Superior temporal gyrus (tissue), 1 donor: Measurements from ENCODE around the gene VSNL1.
A peak's percentile ranks its signal among the peaks of the same experiment; 100 is the strongest.

Experiments
- DNase-seq: peaks from one replicate; pipeline ENCODE4 v3.0.0-alpha.2; 2016; ENCODE audit errors: extremely low spot score

Gene VSNL1

GRCh38 chr2:17644997-17645720, 104.7 kb downstream of the VSNL1 start:
- no peak for DNase-seq

- peak; percentile 90 for DNase-seq
These were observed 105.6 kb downstream of the VSNL1 start for GRCh38 chr2:17646081-17646554.

DNA sequence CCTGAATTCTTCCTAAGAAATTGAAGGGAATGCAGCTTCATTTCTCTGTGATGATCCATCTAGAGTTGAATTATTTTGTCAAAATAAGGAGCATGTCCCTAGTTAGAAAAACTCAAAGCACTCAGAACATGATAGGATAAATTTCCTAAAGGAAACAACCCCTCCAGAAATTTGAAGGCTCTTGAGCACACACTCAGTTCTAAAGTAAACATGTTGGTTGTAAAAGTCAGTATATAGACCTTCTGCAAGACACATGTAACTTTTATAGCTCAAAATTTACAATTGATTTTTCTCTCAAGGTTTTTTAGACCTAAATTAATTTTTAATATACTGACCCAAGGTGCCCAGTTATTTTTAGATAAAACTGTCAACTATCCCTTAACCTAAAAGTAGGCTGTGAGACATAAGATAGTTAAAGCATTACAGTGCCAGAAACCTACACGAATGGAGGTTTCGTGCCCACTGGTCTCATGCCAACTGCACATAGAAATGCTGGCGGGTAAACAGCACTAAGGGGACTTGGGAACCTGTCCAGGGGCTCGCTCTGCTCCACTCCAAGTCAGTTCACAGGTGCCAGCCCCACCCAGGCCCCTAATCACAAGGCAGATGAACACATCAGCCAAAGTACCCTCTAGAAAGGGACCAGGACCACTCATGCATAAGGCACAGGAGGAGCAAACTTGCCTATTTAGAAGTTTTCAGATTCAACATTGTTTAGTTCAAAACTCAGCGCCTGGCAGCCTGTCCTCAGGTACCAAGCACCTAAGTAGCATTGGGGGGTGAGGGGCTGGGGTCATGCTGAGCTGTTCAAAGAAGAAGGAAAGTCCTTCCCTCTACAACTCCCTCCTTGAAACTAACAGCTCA, 106.6 kb downstream of the VSNL1 start:
- no peak for DNase-seq

DNA sequence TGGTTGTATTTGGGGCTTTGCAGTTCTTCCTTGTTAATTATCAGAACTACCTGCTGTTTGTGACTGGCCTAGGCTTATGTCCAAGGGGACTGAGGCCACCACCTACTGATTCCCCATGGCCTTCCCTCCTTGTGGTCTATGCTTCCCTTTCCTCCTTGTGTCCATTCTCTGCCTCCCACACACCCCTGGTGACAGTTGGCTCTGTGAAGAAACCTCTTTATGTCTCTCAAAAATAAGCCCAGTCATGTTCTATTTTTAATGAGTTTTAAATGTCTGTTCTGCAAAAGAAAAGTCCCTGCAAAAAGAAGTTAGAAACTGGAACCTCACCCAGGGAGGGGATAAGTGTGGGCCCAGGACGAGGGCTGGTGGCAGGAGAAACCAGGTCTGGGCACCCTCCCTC, 108.1 kb downstream of the VSNL1 start:
- DNase-seq: no peak

- no peak for DNase-seq
These were observed 108.5 kb downstream of the VSNL1 start for GRCh38 chr2:17649026-17649425.

GRCh38 chr2:17652681-17653394, 112.3 kb downstream of the VSNL1 start:
- no peak for DNase-seq

DNA sequence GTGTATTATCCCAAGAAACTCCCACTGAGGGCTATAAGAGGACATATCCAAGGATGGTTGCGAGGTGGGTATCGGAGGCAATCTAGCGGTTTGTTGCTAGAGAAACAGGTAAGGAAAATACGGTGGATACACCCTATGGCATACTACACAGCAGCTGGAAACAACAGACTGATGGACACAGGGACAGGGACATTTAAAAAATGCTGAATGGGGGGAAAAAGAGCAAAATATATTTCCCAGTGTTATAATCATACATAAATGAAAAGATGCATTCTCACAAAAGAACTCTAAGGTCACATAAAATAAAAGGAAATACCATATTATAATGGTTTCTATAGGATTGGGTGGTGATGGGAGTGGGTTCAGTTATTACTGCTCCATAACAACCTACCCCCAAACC, 117.3 kb downstream of the VSNL1 start:
- no peak for DNase-seq

DNA sequence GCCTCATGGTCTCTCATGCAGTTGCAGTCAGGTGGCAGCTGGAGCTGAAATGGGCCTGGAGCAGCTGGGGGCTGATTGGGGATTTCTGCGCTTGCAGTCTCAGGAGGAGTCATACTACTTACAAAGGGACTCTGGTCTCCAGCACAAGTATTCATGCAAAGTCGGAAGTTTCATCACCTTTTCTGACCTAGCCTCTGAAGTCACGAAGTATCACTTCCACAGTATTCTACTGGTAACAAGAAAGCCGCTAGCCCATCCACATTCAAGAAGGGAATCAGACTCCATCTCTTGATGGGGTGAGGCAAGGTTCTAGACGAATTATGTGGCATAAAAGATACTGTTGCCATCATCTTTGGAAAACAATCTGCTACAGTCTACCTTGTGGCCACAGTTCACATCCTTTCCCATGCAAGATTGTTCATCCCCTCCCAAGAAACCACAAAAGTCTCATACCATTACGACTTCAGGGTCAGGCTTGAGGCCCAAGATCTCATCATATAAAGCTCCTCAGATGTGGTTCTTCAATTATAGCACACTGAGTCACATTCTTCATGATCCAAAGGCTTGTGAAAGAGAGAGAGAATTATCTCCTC, 117.9 kb downstream of the VSNL1 start:
- DNase-seq: peak; percentile 8

DNA sequence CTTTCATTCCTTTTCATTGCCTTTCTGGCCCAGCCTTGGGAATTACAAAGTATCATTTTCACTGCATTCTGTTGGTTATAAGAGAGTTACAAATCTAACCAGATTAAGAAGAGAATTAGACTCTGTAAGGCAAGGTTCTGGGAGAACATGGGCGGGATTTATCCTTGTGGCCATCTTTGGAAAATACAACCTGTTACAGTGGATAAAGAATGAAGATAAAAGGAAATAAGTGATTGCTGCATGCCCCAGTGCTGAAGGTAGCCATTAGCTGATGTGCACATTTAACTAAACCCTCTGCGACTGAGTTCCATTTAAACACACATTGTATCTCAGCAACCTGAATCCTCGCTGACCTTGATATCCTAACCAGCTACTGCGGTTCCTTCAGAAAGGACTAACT, 119.7 kb downstream of the VSNL1 start:
- peak; percentile 5 for DNase-seq

GRCh38 chr2:17661460-17661859, 121.0 kb downstream of the VSNL1 start:
- no peak for DNase-seq

GRCh38 chr2:17662723-17663122, 122.2 kb downstream of the VSNL1 start:
- no peak for DNase-seq

DNA sequence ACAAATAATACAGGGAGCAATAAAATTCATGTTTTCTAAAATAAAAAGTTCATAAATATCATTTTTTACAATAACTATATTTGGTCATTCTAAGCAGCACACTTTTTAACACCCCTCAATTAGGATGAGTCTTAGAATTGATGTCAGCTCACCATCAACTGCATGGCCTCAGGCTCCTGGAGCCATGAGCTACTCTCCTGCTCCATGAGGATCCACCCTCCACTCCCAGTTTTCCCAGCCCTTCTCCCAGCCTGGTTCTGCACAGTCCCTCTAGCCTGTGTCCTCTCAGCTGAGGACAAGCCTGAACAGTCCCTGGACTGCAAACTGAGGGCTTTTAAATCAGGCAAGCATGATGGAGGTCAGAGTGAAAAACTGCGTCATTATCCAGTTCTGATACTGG, 124.0 kb downstream of the VSNL1 start:
- DNase-seq: no peak

DNA sequence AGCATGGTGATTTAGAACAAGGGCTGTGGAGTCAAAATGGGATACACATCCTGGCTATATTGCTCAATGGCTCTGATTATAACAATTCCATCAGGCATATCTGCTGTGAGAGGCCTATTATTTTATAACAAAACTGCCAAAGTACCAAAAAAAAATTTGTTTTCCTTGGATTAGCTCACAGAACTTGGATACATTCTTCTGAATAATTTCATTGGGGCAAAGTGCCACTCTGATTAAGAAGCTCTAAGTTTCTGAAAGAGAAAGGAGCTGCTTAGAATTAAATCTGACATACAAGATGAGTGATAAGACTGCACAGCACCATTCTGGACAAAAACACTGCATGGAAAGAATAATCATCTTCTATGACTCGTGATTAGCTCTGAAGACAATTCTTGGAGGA, 127.4 kb downstream of the VSNL1 start:
- DNase-seq: no peak

- DNase-seq: peak; percentile 19
These were observed 132.3 kb downstream of the VSNL1 start for GRCh38 chr2:17672583-17673317.

DNA sequence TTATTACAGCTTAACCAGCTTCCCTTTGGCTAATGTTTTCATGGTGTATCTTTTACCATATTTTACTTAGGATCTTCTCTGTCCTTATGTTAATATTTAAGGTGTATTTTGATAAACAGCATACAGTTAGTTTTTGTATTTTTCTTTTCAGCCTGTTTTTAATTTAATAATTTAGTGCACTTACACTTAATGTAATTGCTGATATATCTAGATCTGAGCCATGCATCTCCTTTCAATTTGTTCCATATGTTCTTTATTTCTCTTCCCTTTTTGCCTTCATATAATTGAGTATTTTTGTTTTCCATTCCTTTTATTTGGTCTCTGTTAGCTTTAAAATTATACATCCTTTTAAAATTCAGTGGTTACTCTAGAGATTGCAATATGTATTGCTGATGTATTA, 134.3 kb downstream of the VSNL1 start:
- no peak for DNase-seq

GRCh38 chr2:17680119-17680518, 139.6 kb downstream of the VSNL1 start:
- DNase-seq: no peak

DNA sequence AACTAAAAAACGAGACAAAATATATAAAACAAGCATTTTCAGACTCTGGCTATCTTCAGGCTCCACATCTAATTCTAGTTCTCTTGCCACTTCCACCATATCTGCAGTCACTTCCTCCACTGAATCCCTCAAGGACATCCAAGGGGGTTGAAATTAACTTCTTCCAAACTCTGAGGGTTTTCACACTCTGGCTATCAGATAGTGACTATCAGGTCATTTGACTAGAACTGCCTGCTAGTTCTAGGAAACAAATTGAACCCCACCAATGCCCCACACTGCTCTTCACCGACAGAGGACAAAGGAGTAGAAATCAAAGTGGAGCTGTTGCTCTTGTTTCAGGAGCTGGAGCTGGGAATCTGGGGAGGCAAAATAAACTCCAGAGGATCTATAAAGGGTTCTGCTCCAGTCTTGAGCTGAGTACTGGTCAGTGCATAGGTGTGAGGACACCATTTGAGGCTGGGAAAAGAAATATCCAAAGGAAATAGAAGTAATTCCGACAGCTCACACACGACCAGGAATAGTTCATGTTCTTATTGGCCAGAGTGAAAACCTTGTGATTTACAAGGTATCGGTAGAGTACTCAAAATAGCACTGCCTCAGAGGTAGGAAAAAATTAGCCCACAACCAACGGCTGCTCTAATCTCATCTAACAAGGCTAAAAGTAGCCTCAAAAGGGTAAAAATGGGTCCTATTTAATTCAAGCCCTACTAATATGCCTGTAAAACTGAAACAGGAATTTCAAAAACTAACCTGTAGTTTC, 141.8 kb downstream of the VSNL1 start:
- no peak for DNase-seq

DNA sequence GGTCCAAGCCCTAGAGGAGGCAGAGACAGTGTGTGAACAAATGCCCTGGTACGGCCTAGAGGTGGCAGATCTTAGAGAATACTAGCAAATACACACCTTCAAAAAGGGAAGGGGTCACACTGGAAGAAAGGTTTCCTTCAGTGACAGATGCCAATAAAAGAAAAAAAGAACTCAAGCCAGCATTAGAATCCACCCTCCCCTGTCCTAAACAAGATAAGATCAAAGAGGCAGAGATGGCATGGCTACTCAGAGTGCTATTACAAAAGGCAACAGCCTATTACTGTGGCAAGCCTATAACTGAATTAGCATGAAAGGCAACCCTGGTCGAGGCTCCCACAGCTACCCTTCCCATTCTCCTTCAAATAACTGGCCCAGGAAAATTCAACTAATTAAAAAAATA, 143.5 kb downstream of the VSNL1 start:
- DNase-seq: no peak

DNA sequence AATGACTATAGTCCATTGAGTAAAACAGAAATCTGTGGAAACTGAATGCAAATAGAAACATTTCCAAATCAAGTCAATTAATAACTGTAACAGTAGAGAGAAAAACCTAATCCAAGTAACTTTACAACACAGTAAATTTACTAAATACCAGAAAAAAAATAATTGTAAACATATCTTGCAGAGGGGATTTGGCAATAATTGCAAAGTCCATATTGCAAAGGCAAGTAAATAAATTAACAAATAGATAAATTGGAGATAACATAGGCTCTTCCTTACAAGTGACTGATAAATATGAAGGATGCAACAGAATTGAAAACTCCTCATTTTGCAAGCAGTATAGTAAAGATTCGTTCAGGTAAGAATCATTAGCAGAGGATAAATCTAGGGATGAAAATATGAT, 148.1 kb downstream of the VSNL1 start:
- DNase-seq: no peak

GRCh38 chr2:17689010-17689409, 148.5 kb downstream of the VSNL1 start:
- no peak for DNase-seq

DNA sequence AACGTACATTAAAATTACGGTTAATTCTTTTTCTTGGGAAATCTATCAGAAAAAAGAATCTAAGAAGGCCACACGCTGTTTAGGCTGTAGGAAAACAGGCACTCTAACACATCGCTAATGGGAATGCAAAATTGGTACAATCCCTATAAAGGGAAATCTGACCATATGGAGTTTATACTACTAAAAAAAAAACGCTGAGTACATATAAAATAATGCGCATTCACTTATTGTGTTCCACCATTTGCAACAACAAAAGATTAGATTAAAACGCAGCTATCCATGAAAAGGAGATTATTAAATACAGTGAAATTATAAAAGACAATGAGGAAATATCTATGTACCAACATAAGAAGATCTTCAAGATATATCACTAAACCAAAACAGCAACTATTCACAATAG, 150.3 kb downstream of the VSNL1 start:
- no peak for DNase-seq
